ENCODE results near the gene SKOR1. TPM values are rescaled to one million over a fixed set of nuclear protein-coding genes. Genes with fewer than 3 reads are reported as not detected.

Gene SKOR1
- polyA plus RNA-seq, 1 experiment: 0.02 TPM

- no peaks in the 10 kb centered on the region for H3K27me3 ChIP-seq (ENCODE audit: control insufficient read depth, insufficient read depth, low read length)
- CTCF ChIA-PET: no interaction called here
- no peak overlapping the region for H3K4me3 ChIP-seq (ENCODE audit: low read depth, low read length)
- POLR2A ChIA-PET: no interaction called here
- no peak for DNase-seq (ENCODE audit: low read depth)
- no peaks in the 10 kb centered on the region for H3K36me3 ChIP-seq (ENCODE audit: control insufficient read depth, insufficient read depth, low read length)
- TF ChIP-seq CTCF (IDR thresholded peaks at IDR 0.05; ENCODE audit: insufficient read depth, low read depth, low read length): no peak
These were observed 24.2 kb downstream of the SKOR1 start for GRCh38 chr15:67849538-67849937.

GRCh38 chr15:67850336-67850735, 25.0 kb downstream of the SKOR1 start:
- no peak for DNase-seq (ENCODE audit: low read depth)
- CTCF ChIA-PET: no interaction called here
- Histone ChIP-seq H3K36me3 (ENCODE audit: control insufficient read depth, insufficient read depth, low read length) (no peaks in the 10 kb centered on the region), H3K27me3 (ENCODE audit: control insufficient read depth, insufficient read depth, low read length) (no peaks in the 10 kb centered on the region), H3K4me3 (ENCODE audit: low read depth, low read length) (no peak overlapping the region)
- POLR2A ChIA-PET: no interaction called here
- no peak for TF ChIP-seq CTCF (IDR thresholded peaks at IDR 0.05; ENCODE audit: insufficient read depth, low read depth, low read length)

DNA sequence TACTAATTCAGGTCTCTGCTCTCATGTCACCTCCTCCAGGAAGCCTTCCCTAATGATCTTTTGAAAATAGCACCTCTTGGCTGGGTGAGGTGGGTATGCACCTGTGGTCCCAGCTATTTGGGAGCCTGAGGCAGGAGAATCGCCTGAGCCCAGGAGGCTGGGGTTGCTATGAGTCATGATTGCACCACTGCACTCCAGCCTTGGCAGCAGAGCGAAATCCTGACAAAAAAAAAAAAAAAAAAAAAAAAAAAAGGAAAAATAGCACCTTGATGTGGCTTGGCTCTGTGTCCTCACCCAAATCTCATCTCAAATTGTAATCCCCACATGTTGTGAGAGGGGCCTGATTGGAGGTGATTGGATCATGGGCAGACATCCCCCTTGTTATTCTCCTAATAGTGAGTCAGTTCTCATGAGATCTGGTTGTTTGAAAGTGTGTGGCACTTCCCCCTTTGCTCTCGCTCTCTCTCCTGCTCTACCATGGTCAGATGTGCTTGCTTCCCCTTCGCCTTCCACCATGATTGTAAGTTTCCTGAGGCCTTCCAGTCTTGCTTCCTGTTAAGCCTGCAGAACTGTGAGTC, 25.8 kb downstream of the SKOR1 start:
- Histone ChIP-seq H3K36me3 (ENCODE audit: control insufficient read depth, insufficient read depth, low read length) (no peaks in the 10 kb centered on the region), H3K27me3 (ENCODE audit: control insufficient read depth, insufficient read depth, low read length) (no peaks in the 10 kb centered on the region), H3K4me3 (ENCODE audit: low read depth, low read length) (no peak overlapping the region)
- ChIA-PET POLR2A (no interaction called here), CTCF (no interaction called here)
- TF ChIP-seq CTCF (IDR thresholded peaks at IDR 0.05; ENCODE audit: insufficient read depth, low read depth, low read length): no peak
- no peak for DNase-seq (ENCODE audit: low read depth)

- H3K36me3 ChIP-seq (ENCODE audit: control insufficient read depth, insufficient read depth, low read length): no peaks in the 10 kb centered on the region
- no peak for TF ChIP-seq CTCF (IDR thresholded peaks at IDR 0.05; ENCODE audit: insufficient read depth, low read depth, low read length)
- DNase-seq (ENCODE audit: low read depth): no peak
- ChIA-PET POLR2A (no interaction called here), CTCF (interaction anchor here (0.8 to 2.4 kb wide), 2 partner anchors 11 to 1072 kb away, joined by 3 to 10 read pairs; no protein-coding TSS in a partner anchor)
- H3K27me3 ChIP-seq (ENCODE audit: control insufficient read depth, insufficient read depth, low read length): no peaks in the 10 kb centered on the region
- H3K4me3 ChIP-seq (ENCODE audit: low read depth, low read length): no peak overlapping the region
These were observed 27.1 kb downstream of the SKOR1 start for GRCh38 chr15:67852418-67852817.

DNA sequence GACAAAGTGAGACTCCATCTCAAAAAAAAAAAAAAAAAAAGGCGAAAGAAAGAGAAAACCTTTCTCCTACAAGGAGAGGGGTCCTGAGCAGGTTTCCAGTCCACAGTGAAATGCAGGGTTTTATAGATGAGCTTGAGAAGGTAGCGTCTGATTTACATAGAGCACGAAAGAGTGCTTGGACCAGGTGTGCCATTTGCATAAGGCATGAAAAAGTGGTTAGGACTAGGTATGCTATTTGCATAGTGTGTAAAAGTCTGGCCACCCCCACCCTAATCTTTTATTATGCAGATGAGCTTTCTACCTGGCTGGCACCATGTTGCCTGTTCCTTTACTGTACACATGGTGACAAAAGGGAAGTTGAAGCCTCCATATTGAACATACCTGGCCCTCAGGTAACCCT, 28.1 kb downstream of the SKOR1 start:
- H3K36me3 ChIP-seq (ENCODE audit: control insufficient read depth, insufficient read depth, low read length): no peaks in the 10 kb centered on the region
- TF ChIP-seq CTCF (IDR thresholded peaks at IDR 0.05; ENCODE audit: insufficient read depth, low read depth, low read length): no peak
- no peak for DNase-seq (ENCODE audit: low read depth)
- ChIA-PET POLR2A (no interaction called here), CTCF (interaction anchor here (0.9 to 2.4 kb wide), 2 partner anchors 10 to 302 kb away, joined by 3 to 10 read pairs; no protein-coding TSS in a partner anchor)
- no peaks in the 10 kb centered on the region for H3K27me3 ChIP-seq (ENCODE audit: control insufficient read depth, insufficient read depth, low read length)
- H3K4me3 ChIP-seq (ENCODE audit: low read depth, low read length): no peak overlapping the region

Measured in BJ (cell line).